Measurements from ENCODE around the gene DCP1B. TPM values are rescaled to one million over a fixed set of nuclear protein-coding genes. Genes with fewer than 3 reads are reported as not detected.
"Not testable (repeated sequence)": the region's sequence is repeated elsewhere in the genome, so short reads cannot be mapped to it uniquely, and the experiment has no call there.

Gene DCP1B
- total RNA-seq, 1 donor from 2014 or later: 16.5 TPM

GRCh38 chr12:1978078-1978862 lies 26.0 kb downstream of the DCP1B start:
- intact Hi-C loops (cut with micrococcal nuclease): no loop called here

- intact Hi-C loops (cut with micrococcal nuclease): no loop called here
These were observed 26.7 kb downstream of the DCP1B start for GRCh38 chr12:1977588-1977987.

GRCh38 chr12:1977109-1977508 lies 27.1 kb downstream of the DCP1B start:
- intact Hi-C loops (cut with micrococcal nuclease): no loop called here

GRCh38 chr12:1974812-1975211 lies 29.4 kb downstream of the DCP1B start:
- intact Hi-C loops (cut with micrococcal nuclease): no loop called here

GRCh38 chr12:1972856-1973317 lies 31.4 kb downstream of the DCP1B start:
- intact Hi-C loops (cut with micrococcal nuclease): no loop called here

GRCh38 chr12:1972260-1972659 lies 32.0 kb downstream of the DCP1B start:
- intact Hi-C loops (cut with micrococcal nuclease): no loop called here

- intact Hi-C loops (cut with micrococcal nuclease): no loop called here
These were observed 33.8 kb downstream of the DCP1B start for GRCh38 chr12:1970331-1970900.

- intact Hi-C loops (cut with micrococcal nuclease): no loop called here
These were observed 37.6 kb downstream of the DCP1B start for GRCh38 chr12:1966561-1967226.

- intact Hi-C loops (cut with micrococcal nuclease): no loop called here
These were observed 38.3 kb downstream of the DCP1B start for GRCh38 chr12:1965916-1966315.

- intact Hi-C loops (cut with micrococcal nuclease): no loop called here
These were observed 41.9 kb downstream of the DCP1B start for GRCh38 chr12:1962051-1963020.

- intact Hi-C loops (cut with micrococcal nuclease): no loop called here
These were observed 47.5 kb downstream of the DCP1B start for GRCh38 chr12:1956716-1957115.

GRCh38 chr12:1949771-1950470 lies 54.3 kb downstream of the DCP1B start:
- intact Hi-C loops (cut with micrococcal nuclease): no loop called here

GRCh38 chr12:1948883-1949282 lies 55.4 kb downstream of the DCP1B start:
- intact Hi-C loops (cut with micrococcal nuclease): no loop called here

- intact Hi-C loops (cut with micrococcal nuclease): no loop called here
These were observed 57.2 kb downstream of the DCP1B start for GRCh38 chr12:1947081-1947480.

GRCh38 chr12:1946296-1946695 lies 58.0 kb downstream of the DCP1B start:
- intact Hi-C loops (cut with micrococcal nuclease): no loop called here

GRCh38 chr12:1945502-1945901 lies 58.8 kb downstream of the DCP1B start:
- intact Hi-C loops (cut with micrococcal nuclease): not testable (repeated sequence)

- intact Hi-C loops (cut with micrococcal nuclease): loop anchor here (1.0 to 2.0 kb wide), 6 partner anchors 95 to 306 kb away; no protein-coding TSS in a partner anchor
These were observed 64.3 kb downstream of the DCP1B start for GRCh38 chr12:1939801-1940607.

GRCh38 chr12:1939331-1939730 lies 64.9 kb downstream of the DCP1B start:
- intact Hi-C loops (cut with micrococcal nuclease): no loop called here

- intact Hi-C loops (cut with micrococcal nuclease): no loop called here
These were observed 66.6 kb downstream of the DCP1B start for GRCh38 chr12:1937481-1938224.

Data from T-helper 1 cell treated with Interleukin-12 subunit alpha and Interleukin-12 subunit beta and Interleukin-4 antibody, amounts not matched to agents 30 ng/mL and 1 ng/mL, for 36 hours (primary cell).